ENCODE results near the gene CAPN11.

Gene CAPN11

DNA sequence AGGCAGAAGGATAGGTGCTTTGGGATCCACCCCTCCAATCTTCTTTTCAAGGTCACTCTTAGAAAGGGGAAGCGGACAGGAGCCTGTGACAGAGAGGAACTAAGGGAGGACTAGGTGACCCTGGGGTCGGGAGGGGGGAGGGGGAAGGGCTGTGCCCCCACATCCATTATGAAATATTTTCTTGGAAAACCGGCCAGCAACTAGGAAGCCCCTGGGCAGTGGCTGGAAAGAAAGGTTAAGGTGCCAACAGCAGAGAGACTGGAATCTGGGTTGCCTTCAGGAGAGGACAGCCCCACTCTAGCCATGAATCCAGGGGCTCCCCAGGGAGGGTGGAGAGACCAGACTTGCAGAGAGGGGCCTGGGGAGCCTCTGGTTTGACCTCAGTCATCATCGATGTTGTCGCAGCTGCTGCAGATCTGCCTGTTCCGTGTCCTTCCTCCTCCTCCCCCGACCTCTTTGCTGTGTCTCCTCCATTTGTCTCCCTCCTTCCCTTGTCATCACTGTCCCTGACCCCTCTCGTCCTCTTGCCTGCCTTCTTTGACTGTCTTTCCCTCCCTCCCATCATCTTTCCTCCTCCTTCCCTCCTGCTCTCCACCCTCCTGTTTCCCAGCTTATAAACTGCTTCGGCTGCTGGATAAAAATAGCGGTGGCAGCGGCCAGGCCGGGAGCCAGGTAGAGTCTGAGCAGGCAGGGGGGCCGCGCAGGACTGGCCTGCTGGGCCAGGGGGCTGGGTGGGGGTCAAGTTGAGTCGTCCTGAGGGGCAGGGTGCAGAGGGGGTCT lies 67.9 kb downstream of the CAPN11 start:
- Histone ChIP-seq H3K27ac (peak overlapping the region; percentile 20), H3K79me2 (no peaks in the 10 kb centered on the region), H3K36me3 (ENCODE audit: control insufficient read depth, insufficient read depth, low read length) (no peaks in the 10 kb centered on the region), H3K4me3 (ENCODE audit: low read depth, low read length) (no peak overlapping the region), H3K27me3 (ENCODE audit: control insufficient read depth, insufficient read depth, low read length) (no peaks in the 10 kb centered on the region), H3K4me1 (peaks cover 7% of the 10 kb centered on the region), H2AFZ (peak overlapping the region; percentile 50), H3K9me3 (ENCODE audit: control insufficient read depth, low read length) (no peaks in the 10 kb centered on the region), H3K4me2 (ENCODE audit: low read length) (no peak overlapping the region), H3K9ac (no peak overlapping the region)
- TF ChIP-seq, protein P1, sequence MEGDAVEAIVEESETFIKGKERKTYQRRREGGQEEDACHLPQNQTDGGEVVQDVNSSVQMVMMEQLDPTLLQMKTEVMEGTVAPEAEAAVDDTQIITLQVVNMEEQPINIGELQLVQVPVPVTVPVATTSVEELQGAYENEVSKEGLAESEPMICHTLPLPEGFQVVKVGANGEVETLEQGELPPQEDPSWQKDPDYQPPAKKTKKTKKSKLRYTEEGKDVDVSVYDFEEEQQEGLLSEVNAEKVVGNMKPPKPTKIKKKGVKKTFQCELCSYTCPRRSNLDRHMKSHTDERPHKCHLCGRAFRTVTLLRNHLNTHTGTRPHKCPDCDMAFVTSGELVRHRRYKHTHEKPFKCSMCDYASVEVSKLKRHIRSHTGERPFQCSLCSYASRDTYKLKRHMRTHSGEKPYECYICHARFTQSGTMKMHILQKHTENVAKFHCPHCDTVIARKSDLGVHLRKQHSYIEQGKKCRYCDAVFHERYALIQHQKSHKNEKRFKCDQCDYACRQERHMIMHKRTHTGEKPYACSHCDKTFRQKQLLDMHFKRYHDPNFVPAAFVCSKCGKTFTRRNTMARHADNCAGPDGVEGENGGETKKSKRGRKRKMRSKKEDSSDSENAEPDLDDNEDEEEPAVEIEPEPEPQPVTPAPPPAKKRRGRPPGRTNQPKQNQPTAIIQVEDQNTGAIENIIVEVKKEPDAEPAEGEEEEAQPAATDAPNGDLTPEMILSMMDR (IDR thresholded peaks at IDR 0.05), result no peak

GRCh38 chr6:44227148-44227793 lies 68.7 kb downstream of the CAPN11 start:
- Histone ChIP-seq H3K4me1 (peaks cover 4% of the 10 kb centered on the region), H3K9me3 (ENCODE audit: control insufficient read depth, low read length) (no peaks in the 10 kb centered on the region), H2AFZ (peak overlapping the region; percentile 14), H3K36me3 (ENCODE audit: control insufficient read depth, insufficient read depth, low read length) (no peaks in the 10 kb centered on the region), H3K27me3 (ENCODE audit: control insufficient read depth, insufficient read depth, low read length) (no peaks in the 10 kb centered on the region), H3K4me2 (ENCODE audit: low read length) (no peak overlapping the region), H3K79me2 (no peaks in the 10 kb centered on the region), H3K4me3 (ENCODE audit: low read depth, low read length) (no peak overlapping the region), H3K27ac (peak overlapping the region; percentile 20), H3K9ac (no peak overlapping the region)
- TF ChIP-seq, protein P1 (IDR thresholded peaks at IDR 0.05), result no peak

- no peaks in the 10 kb centered on the region for H3K27me3 ChIP-seq (ENCODE audit: control insufficient read depth, insufficient read depth, low read length)
- H3K9me3 ChIP-seq (ENCODE audit: control insufficient read depth, low read length), result no peaks in the 10 kb centered on the region
- H3K4me1 ChIP-seq, result no peaks in the 10 kb centered on the region
- H3K4me2 ChIP-seq (ENCODE audit: low read length), result no peak overlapping the region
- no peak overlapping the region for H3K9ac ChIP-seq
- no peak overlapping the region for H2AFZ ChIP-seq
- no peak overlapping the region for H3K27ac ChIP-seq
- no peaks in the 10 kb centered on the region for H3K79me2 ChIP-seq
- TF ChIP-seq, protein P1 (IDR thresholded peaks at IDR 0.05), result no peak
- no peaks in the 10 kb centered on the region for H3K36me3 ChIP-seq (ENCODE audit: control insufficient read depth, insufficient read depth, low read length)
- H3K4me3 ChIP-seq (ENCODE audit: low read depth, low read length), result no peak overlapping the region
Measured at GRCh38 chr6:44228031-44228430, 69.4 kb downstream of the CAPN11 start.

DNA sequence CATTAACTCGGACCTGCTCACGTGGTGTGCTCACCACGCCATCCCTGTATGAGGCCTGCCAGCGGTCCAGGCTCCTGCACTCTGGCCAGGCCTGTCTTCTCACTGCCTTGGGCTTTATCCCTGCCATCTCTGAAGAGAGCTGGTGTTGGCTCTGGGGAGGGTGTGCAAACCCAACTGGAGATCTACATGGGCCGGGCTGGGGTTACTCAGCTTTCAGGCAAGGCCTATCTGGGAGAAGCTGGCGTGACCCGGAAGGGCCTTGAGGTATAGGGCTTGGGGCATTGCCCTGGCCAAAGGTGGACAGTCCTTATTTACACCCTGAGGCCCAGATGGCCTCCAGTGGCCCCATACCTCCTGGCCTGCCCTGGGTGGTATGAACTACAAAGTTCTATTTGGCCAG lies 69.8 kb downstream of the CAPN11 start:
- Histone ChIP-seq H3K79me2 (no peaks in the 10 kb centered on the region), H3K27ac (no peak overlapping the region), H3K9ac (no peak overlapping the region), H3K4me2 (ENCODE audit: low read length) (no peak overlapping the region), H3K27me3 (ENCODE audit: control insufficient read depth, insufficient read depth, low read length) (no peaks in the 10 kb centered on the region), H3K4me3 (ENCODE audit: low read depth, low read length) (no peak overlapping the region), H3K36me3 (ENCODE audit: control insufficient read depth, insufficient read depth, low read length) (no peaks in the 10 kb centered on the region), H2AFZ (no peak overlapping the region), H3K4me1 (no peaks in the 10 kb centered on the region), H3K9me3 (ENCODE audit: control insufficient read depth, low read length) (no peaks in the 10 kb centered on the region)
- TF ChIP-seq, protein P1 (IDR thresholded peaks at IDR 0.05), result no peak

Measured in parathyroid adenoma (tissue), 2 donors.